ENCODE measurements around the gene B3GALT5. TPM values are rescaled to one million over a fixed set of nuclear protein-coding genes. Genes with fewer than 3 reads are reported as not detected.

Gene B3GALT5
- total RNA-seq, 6 experiments from 2014 or later: 0.36 to 0.84 (median 0.68) TPM

DNA sequence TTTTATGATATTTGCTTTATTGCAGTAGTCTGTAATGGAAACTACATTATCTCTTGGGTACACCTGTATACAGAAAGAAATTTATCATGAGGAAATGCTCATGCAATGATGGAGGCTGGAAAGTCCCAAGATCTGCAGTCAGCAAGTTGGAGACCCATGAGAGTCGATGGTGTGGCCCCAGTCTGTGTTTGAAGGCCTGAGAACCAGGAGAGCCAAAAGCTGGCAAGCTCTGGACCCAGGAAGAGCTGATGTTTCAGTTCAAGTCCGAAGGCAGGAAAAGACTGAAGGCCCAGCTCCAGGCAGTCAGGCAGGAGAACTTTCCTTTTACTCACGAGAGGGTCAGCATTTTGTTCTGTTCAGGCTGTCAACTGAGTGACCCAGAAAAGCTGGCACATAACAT lies 42.2 kb downstream of the B3GALT5 start:
- no peak for DNase-seq
- H3K4me3 Mint-ChIP-seq: no peak overlapping the region

GRCh38 chr21:39655589-39655988 lies 42.8 kb downstream of the B3GALT5 start:
- peaks cover 15% of the 10 kb centered on the region for H3K9me3 Mint-ChIP-seq
- TF ChIP-seq, protein P1, sequence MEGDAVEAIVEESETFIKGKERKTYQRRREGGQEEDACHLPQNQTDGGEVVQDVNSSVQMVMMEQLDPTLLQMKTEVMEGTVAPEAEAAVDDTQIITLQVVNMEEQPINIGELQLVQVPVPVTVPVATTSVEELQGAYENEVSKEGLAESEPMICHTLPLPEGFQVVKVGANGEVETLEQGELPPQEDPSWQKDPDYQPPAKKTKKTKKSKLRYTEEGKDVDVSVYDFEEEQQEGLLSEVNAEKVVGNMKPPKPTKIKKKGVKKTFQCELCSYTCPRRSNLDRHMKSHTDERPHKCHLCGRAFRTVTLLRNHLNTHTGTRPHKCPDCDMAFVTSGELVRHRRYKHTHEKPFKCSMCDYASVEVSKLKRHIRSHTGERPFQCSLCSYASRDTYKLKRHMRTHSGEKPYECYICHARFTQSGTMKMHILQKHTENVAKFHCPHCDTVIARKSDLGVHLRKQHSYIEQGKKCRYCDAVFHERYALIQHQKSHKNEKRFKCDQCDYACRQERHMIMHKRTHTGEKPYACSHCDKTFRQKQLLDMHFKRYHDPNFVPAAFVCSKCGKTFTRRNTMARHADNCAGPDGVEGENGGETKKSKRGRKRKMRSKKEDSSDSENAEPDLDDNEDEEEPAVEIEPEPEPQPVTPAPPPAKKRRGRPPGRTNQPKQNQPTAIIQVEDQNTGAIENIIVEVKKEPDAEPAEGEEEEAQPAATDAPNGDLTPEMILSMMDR (IDR thresholded peaks at IDR 0.05): no peak

More for the DNA sequence above, 42.2 kb downstream of the B3GALT5 start:
- TF ChIP-seq, protein P1 (IDR thresholded peaks at IDR 0.05): no peak
- Mint-ChIP-seq H3K9me3 (peaks cover 15% of the 10 kb centered on the region), H3K27ac (no peak overlapping the region), H3K4me1 (ENCODE audit: low read depth) (peaks cover 20% of the 10 kb centered on the region), H3K36me3 (ENCODE audit: low read depth) (peaks cover 26% of the 10 kb centered on the region), H3K27me3 (ENCODE audit: insufficient read depth) (peaks cover 2% of the 10 kb centered on the region)

GRCh38 chr21:39656209-39656608 lies 43.5 kb downstream of the B3GALT5 start:
- Mint-ChIP-seq H3K4me3 (no peak overlapping the region), H3K36me3 (ENCODE audit: low read depth) (peaks cover 28% of the 10 kb centered on the region), H3K27ac (no peak overlapping the region), H3K27me3 (ENCODE audit: insufficient read depth) (peaks cover under 1% of the 10 kb centered on the region; the same call in 1 of the 2 replicates), H3K9me3 (peaks cover 15% of the 10 kb centered on the region), H3K4me1 (ENCODE audit: low read depth) (peaks cover 27% of the 10 kb centered on the region)
- no peak for DNase-seq
- TF ChIP-seq, protein P1 (IDR thresholded peaks at IDR 0.05): no peak

More at GRCh38 chr21:39655589-39655988, 42.8 kb downstream of the B3GALT5 start:
- peaks cover 2% of the 10 kb centered on the region for H3K27me3 Mint-ChIP-seq (ENCODE audit: insufficient read depth)
- H3K4me3 Mint-ChIP-seq: no peak overlapping the region
- H3K4me1 Mint-ChIP-seq (ENCODE audit: low read depth): peaks cover 26% of the 10 kb centered on the region
- no peak overlapping the region for H3K27ac Mint-ChIP-seq
- H3K36me3 Mint-ChIP-seq (ENCODE audit: low read depth): peaks cover 28% of the 10 kb centered on the region
- no peak for DNase-seq

DNA sequence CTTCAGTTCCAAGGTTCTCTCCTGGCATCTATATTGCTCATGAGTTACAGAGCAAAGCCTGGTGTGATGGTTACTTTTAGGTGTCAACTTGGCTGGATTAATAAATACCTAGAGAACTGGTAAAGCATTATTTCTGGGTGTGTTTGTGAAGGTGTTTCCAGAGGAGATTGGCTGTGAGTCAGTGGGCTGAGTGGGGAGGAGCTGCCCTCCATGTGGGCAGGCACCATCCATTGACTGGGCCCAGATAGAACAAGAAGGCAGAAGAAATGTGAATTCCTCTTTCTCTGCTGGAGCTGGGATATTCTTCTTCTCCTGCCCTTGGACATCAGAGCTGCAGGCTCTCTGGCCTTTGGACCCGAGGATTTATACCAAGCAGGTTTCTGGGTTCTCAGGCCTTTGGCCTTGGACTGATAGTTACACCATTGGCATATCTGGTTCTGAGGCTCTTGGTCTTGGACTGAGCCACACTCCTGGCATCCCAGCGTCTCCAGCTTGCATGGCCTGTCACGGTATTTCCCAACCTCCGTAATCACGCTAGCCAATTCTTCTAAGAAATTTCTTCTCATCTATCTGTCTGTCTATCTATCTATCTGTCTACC lies 44.5 kb downstream of the B3GALT5 start:
- Mint-ChIP-seq H3K4me1 (ENCODE audit: low read depth) (peaks cover 21% of the 10 kb centered on the region), H3K27me3 (ENCODE audit: insufficient read depth) (no peaks in the 10 kb centered on the region), H3K27ac (no peak overlapping the region), H3K36me3 (ENCODE audit: low read depth) (peaks cover 23% of the 10 kb centered on the region), H3K9me3 (peaks cover 15% of the 10 kb centered on the region), H3K4me3 (no peak overlapping the region)
- DNase-seq: no peak
- TF ChIP-seq, protein P1 (IDR thresholded peaks at IDR 0.05): no peak

GRCh38 chr21:39658066-39658465 lies 45.3 kb downstream of the B3GALT5 start:
- H3K9me3 Mint-ChIP-seq: peaks cover 14% of the 10 kb centered on the region
- TF ChIP-seq, protein P1 (IDR thresholded peaks at IDR 0.05): no peak
- H3K27ac Mint-ChIP-seq: no peak overlapping the region
- H3K36me3 Mint-ChIP-seq (ENCODE audit: low read depth): peaks cover 19% of the 10 kb centered on the region
- H3K4me3 Mint-ChIP-seq: no peak overlapping the region
- peaks cover 21% of the 10 kb centered on the region for H3K4me1 Mint-ChIP-seq (ENCODE audit: low read depth)
- no peak for DNase-seq
- no peaks in the 10 kb centered on the region for H3K27me3 Mint-ChIP-seq (ENCODE audit: insufficient read depth)
